Smooth muscle cell (in vitro differentiated cells): ENCODE results near the gene SFMBT1. TPM values are rescaled to one million over a fixed set of nuclear protein-coding genes. Genes with fewer than 3 reads are reported as not detected.

Experiments
- DNase-seq: peaks from one replicate; lab custom pipeline; 2025; ENCODE audit not compliant: unreplicated experiment; lab: John Stamatoyannopoulos, UW
- H2AFZ ChIP-seq: fragments of 200-600 bp; sonication (generic); 2 replicates; pipeline ENCODE4 v1.6.0; 2016; ENCODE audit warnings: antibody characterized with exemption, low read depth, mild to moderate bottlenecking
- H3F3A ChIP-seq: fragments of 200-600 bp; sonication (generic); 2 replicates; pipeline ENCODE4 v1.6.0; 2017; ENCODE audit warnings: antibody characterized with exemption, low read depth
- H3K27ac ChIP-seq: fragments of 200-600 bp; sonication (generic); 2 replicates; pipeline ENCODE4 v1.5.1; 2016; ENCODE audit warnings: low read depth, mild to moderate bottlenecking
- H3K27me3 ChIP-seq: fragments of 200-600 bp; sonication (generic); 2 replicates; pipeline ENCODE4 v1.6.1; 2016; ENCODE audit warnings: low read depth, mild to moderate bottlenecking
- H3K36me3 ChIP-seq: fragments of 200-600 bp; sonication (generic); 2 replicates; pipeline ENCODE4 v1.5.1; 2016; ENCODE audit warnings: low read depth
- H3K4me1 ChIP-seq: fragments of 200-600 bp; sonication (generic); 2 replicates; pipeline ENCODE4 v1.5.1; 2016; ENCODE audit warnings: low read depth
- H3K4me2 ChIP-seq: fragments of 200-600 bp; sonication (generic); 2 replicates; pipeline ENCODE4 v1.6.0; 2016; ENCODE audit warnings: mild to moderate bottlenecking
- H3K4me3 ChIP-seq: fragments of 200-600 bp; sonication (generic); 2 replicates; pipeline ENCODE4 v1.5.1; 2016; ENCODE audit warnings: mild to moderate bottlenecking
- H3K79me2 ChIP-seq: fragments of 200-600 bp; sonication (generic); 2 replicates; pipeline ENCODE4 v1.6.0; 2016; ENCODE audit warnings: low read depth, mild to moderate bottlenecking
- H3K9ac ChIP-seq: fragments of 200-600 bp; sonication (generic); 2 replicates; pipeline ENCODE4 v1.6.0; 2016; ENCODE audit warnings: low read depth
- H3K9me3 ChIP-seq: fragments of 200-600 bp; sonication (generic); replicated peaks from 2 replicates; pipeline ENCODE4 v1.5.1; 2016; ENCODE audit warnings: low read depth
- H4K20me1 ChIP-seq: fragments of 200-600 bp; sonication (generic); 2 replicates; pipeline ENCODE4 v1.6.0; 2016; ENCODE audit warnings: low read depth
- CTCF ChIP-seq: fragments of 200-600 bp; sonication (generic); IDR thresholded peaks from 2 replicates; pipeline ENCODE4 v1.5.1; 2017; ENCODE audit warnings: borderline replicate concordance, mild to moderate bottlenecking, antibody characterized with exemption; ENCODE audit not compliant: insufficient read depth, poor library complexity, severe bottlenecking
- WGBS: methylation state at CpG from one replicate; pipeline ENCODE4 v1.1.7; 2016; ENCODE audit warnings: low lambda C conversion rate; 5-methylcytosine and 5-hydroxymethylcytosine counted together
- polyA plus RNA-seq: library from polyadenylated mRNA; unstranded; fragments of >200 nt; fragmentation: Nextera tagmentation; extraction: Ambion mirVana; gene quantifications from 2 replicates; pipeline ENCODE4 v1.2.1, GENCODE V29; 2016
- total RNA-seq: library from RNA; depleted of rRNA; stranded (reverse); fragments of >200 nt; gene quantifications from 2 replicates; pipeline ENCODE4 v1.2.3, GENCODE V29; 2014

Gene SFMBT1
- total and polyA plus RNA-seq, 2 experiments from 2014 or later = 1.4 to 2.2 TPM

- Histone ChIP-seq H3F3A (no peaks in the 10 kb centered on the region), H3K9ac (no peak overlapping the region), H3K4me1 (peaks cover 11% of the 10 kb centered on the region), H3K4me3 (no peak overlapping the region), H2AFZ (no peak overlapping the region), H3K27ac (no peak overlapping the region), H4K20me1 (peaks cover 62% of the 10 kb centered on the region), H3K36me3 (no peaks in the 10 kb centered on the region), H3K27me3 (no peaks in the 10 kb centered on the region), H3K4me2 (no peak overlapping the region), H3K79me2 (peaks cover 10% of the 10 kb centered on the region), H3K9me3 (no peaks in the 10 kb centered on the region)
- 89% methylated on average over 5 of the region's 5 CpGs for WGBS
- no peak for DNase-seq
- no peak for TF ChIP-seq CTCF
These were observed 153.6 kb downstream of the SFMBT1 start for GRCh38 chr3:52892290-52892624.

GRCh38 chr3:52891615-52892081 lies 154.2 kb downstream of the SFMBT1 start:
- H4K20me1 ChIP-seq = peaks cover 68% of the 10 kb centered on the region
- H3K4me3 ChIP-seq = no peak overlapping the region
- no peak overlapping the region for H3K9ac ChIP-seq
- H3K4me2 ChIP-seq = no peak overlapping the region
- WGBS = 69% methylated on average over 2 of the region's 2 CpGs
- H2AFZ ChIP-seq = no peak overlapping the region
- no peak overlapping the region for H3K27ac ChIP-seq
- H3K79me2 ChIP-seq = peaks cover 13% of the 10 kb centered on the region
- H3K36me3 ChIP-seq = no peaks in the 10 kb centered on the region
- H3F3A ChIP-seq = no peaks in the 10 kb centered on the region
- no peaks in the 10 kb centered on the region for H3K9me3 ChIP-seq
- DNase-seq = no peak
- H3K27me3 ChIP-seq = no peaks in the 10 kb centered on the region
- H3K4me1 ChIP-seq = peaks cover 9% of the 10 kb centered on the region
- no peak for TF ChIP-seq CTCF

GRCh38 chr3:52891164-52891563 lies 154.7 kb downstream of the SFMBT1 start:
- DNase-seq = no peak
- H3K4me2 ChIP-seq = no peak overlapping the region
- H3K79me2 ChIP-seq = peaks cover 13% of the 10 kb centered on the region
- H3K9me3 ChIP-seq = no peaks in the 10 kb centered on the region
- no peaks in the 10 kb centered on the region for H3K36me3 ChIP-seq
- TF ChIP-seq CTCF = no peak
- no peak overlapping the region for H3K9ac ChIP-seq
- H3K27ac ChIP-seq = no peak overlapping the region
- H3K4me1 ChIP-seq = peaks cover 5% of the 10 kb centered on the region
- no peak overlapping the region for H3K4me3 ChIP-seq
- WGBS = 97% methylated on average over 9 of the region's 9 CpGs
- no peak overlapping the region for H2AFZ ChIP-seq
- H4K20me1 ChIP-seq = peaks cover 65% of the 10 kb centered on the region
- no peaks in the 10 kb centered on the region for H3F3A ChIP-seq
- no peaks in the 10 kb centered on the region for H3K27me3 ChIP-seq

GRCh38 chr3:52890735-52891134 lies 155.1 kb downstream of the SFMBT1 start:
- Histone ChIP-seq H3K4me2 (no peak overlapping the region), H3F3A (no peaks in the 10 kb centered on the region), H2AFZ (no peak overlapping the region), H3K27me3 (no peaks in the 10 kb centered on the region), H3K4me3 (no peak overlapping the region), H3K9ac (no peak overlapping the region), H3K27ac (no peak overlapping the region), H3K36me3 (no peaks in the 10 kb centered on the region), H3K4me1 (peaks cover 4% of the 10 kb centered on the region), H3K79me2 (peaks cover 11% of the 10 kb centered on the region), H3K9me3 (no peaks in the 10 kb centered on the region), H4K20me1 (peaks cover 62% of the 10 kb centered on the region)
- no peak for DNase-seq
- TF ChIP-seq CTCF = no peak
- 93% methylated on average over 5 of the region's 5 CpGs for WGBS
